Measurements from ENCODE around the gene SPINK4. TPM values are rescaled to one million over a fixed set of nuclear protein-coding genes. Genes with fewer than 3 reads are reported as not detected.

Gene SPINK4
- total RNA-seq, 2 donors from 2014 or later = not detected

GRCh38 chr9:33293782-33294181, 53.8 kb downstream of the SPINK4 start:
- Histone ChIP-seq H3K9me3 (no peaks in the 10 kb centered on the region), H3K4me1 (peaks cover 0 to 68% of the 10 kb centered on the region in 2 donors), H3K27me3 (no peaks in the 10 kb centered on the region), H3K4me3 (no peak overlapping the region), H3K27ac (no peak overlapping the region), H3K36me3 (peaks cover 42% of the 10 kb centered on the region)
- DNase-seq (ENCODE audit: low spot score) = no peak
- TF ChIP-seq CTCF (IDR thresholded peaks at IDR 0.05) = no peak

- Histone ChIP-seq H3K4me3 (no peak overlapping the region), H3K4me1 (peaks cover 0 to 64% of the 10 kb centered on the region in 2 donors), H3K27me3 (no peaks in the 10 kb centered on the region), H3K9me3 (no peaks in the 10 kb centered on the region), H3K27ac (no peak overlapping the region), H3K36me3 (peaks cover 49% of the 10 kb centered on the region)
- TF ChIP-seq CTCF (IDR thresholded peaks at IDR 0.05) = no peak
- no peak for DNase-seq (ENCODE audit: low spot score)
Measured at GRCh38 chr9:33294670-33295432, 54.9 kb downstream of the SPINK4 start.

- DNase-seq (ENCODE audit: low spot score) = no peak
- Histone ChIP-seq H3K4me3 (no peak overlapping the region), H3K27me3 (no peaks in the 10 kb centered on the region), H3K36me3 (peaks cover 50% of the 10 kb centered on the region), H3K9me3 (no peaks in the 10 kb centered on the region), H3K4me1 (peaks cover 0 to 70% of the 10 kb centered on the region in 2 donors), H3K27ac (no peak overlapping the region)
- no peak for TF ChIP-seq CTCF (IDR thresholded peaks at IDR 0.05)
Measured at GRCh38 chr9:33295571-33295970, 55.6 kb downstream of the SPINK4 start.

- peaks cover 0 to 61% of the 10 kb centered on the region in 2 donors for H3K4me1 ChIP-seq
- no peaks in the 10 kb centered on the region for H3K27me3 ChIP-seq
- DNase-seq (ENCODE audit: low spot score) = no peak
- no peaks in the 10 kb centered on the region for H3K9me3 ChIP-seq
- no peak overlapping the region for H3K27ac ChIP-seq
- TF ChIP-seq CTCF (IDR thresholded peaks at IDR 0.05) = no peak
- H3K4me3 ChIP-seq = no peak overlapping the region
- peaks cover 67% of the 10 kb centered on the region for H3K36me3 ChIP-seq
Measured at GRCh38 chr9:33297432-33297831, 57.5 kb downstream of the SPINK4 start.

Other genes with a start within 250 kb of the SPINK4 start
- 10 to 100 TPM; 12.3 to 14.9 TPM for gene APTX, start 238.5 kb upstream of the SPINK4 start, total RNA-seq
- gene DNAJA1, start 214.9 kb upstream of the SPINK4 start, total RNA-seq = 10 to 100 TPM; 64.4 to 74.9 TPM
- gene SMU1, start 163.5 kb upstream of the SPINK4 start, total RNA-seq = 10 to 100 TPM; 11.4 to 12.2 TPM
- gene B4GALT1, start 72.8 kb upstream of the SPINK4 start, total RNA-seq = 10 to 100 TPM; 57.6 to 76.1 TPM
- 100 to 1,000 TPM; 162 to 166 TPM for gene BAG1, start 24.5 kb downstream of the SPINK4 start, total RNA-seq
- 10 to 100 TPM; 44.0 to 51.1 TPM for gene CHMP5, start 24.9 kb downstream of the SPINK4 start, total RNA-seq
- 10 to 100 TPM; 23.7 to 29.1 TPM for gene NFX1, start 50.3 kb downstream of the SPINK4 start, total RNA-seq
- gene AQP7, start 162.4 kb downstream of the SPINK4 start, total RNA-seq = 10 to 100 TPM; 58.4 to 74.9 TPM
- gene AQP3, start 207.4 kb downstream of the SPINK4 start, total RNA-seq = 100 to 1,000 TPM in 1 of 2 donors, 10 to 100 TPM in 1; 14.3 to 116 TPM
- 10 to 100 TPM; 12.5 to 16.1 TPM for gene NOL6, start 233.8 kb downstream of the SPINK4 start, total RNA-seq